Heart left ventricle (tissue), 13 donors: ENCODE results near the gene SERP1.

Source experiments
- POLR2A ChIP-seq, 2 donors: fragments of 450-650 bp; IDR thresholded peaks; one replicate each; pipeline ENCODE4 v1.6.1; 2017; ENCODE audit warnings: antibody characterized with exemption in 2 of 2, mild to moderate bottlenecking in 2 of 2, moderate library complexity in 2 of 2
- TF ChIP-seq, protein P1 (sequence below), 12 donors: fragments of 200-600 bp; sonication (generic) in 4 of 12; IDR thresholded peaks; one replicate each; pipeline versions ENCODE4 v1.5.0 to v1.8.0; 2018 to 2022; ENCODE audit warnings: antibody characterized with exemption in 12 of 12, mild to moderate bottlenecking in 5 of 12
- donor health status: ischemic (EF 13 %, LVEDD 7.1; RV severe dilation, severe dysfunction).
- donor health status: DM: no; HTN: yes; CAD: no.
- donor health status: DM: no; HTN: no; CAD: no.
- donor health status: ischemic (EF 25% LVEDD 6.9; RV normal size, moderate dysfunction).
- donor health status: ischemic (EF 25% LVEDD 5.7; RV mildly dilated, moderate dysfunction).
- donor health status: ischemic (EF 35%, LVEDD 5.7; RV mildly dilated, moderate dysfunction).
- donor health status: nonischemic (EF 11% LVEDD 7.7; RV severe dilation, severe dysfunction).
- donor health status: DM: yes; HTN: yes; CAD: no.
- donor health status: PGD.
- donor health status: ischemic (EF 29% LVEDD 5.4; RV normal size, mild dysfunction).
- donor health status: nonischemic (EF 23%, LVEDD 6.1; RV moderate dilation, normal function).

DNA sequence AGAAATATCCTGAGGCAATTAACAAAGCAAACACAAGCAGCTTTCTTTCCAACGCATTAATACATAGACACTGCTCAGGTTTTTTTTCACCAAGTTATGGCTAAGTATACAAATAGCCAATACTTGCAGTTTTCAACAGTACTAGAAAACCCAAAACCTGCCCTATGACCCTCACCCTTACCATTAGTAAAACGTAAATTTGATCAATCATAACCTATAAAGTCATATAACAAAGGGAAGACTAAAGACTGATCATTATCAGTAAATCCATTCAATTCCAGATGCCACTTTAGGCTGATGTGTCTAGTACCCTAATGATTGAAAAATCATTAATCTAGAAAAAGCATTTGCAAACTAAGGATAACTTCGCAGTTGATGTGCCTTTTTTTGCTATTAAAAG, 3.2 kb downstream of the SERP1 start:
- TF ChIP-seq, protein P1, sequence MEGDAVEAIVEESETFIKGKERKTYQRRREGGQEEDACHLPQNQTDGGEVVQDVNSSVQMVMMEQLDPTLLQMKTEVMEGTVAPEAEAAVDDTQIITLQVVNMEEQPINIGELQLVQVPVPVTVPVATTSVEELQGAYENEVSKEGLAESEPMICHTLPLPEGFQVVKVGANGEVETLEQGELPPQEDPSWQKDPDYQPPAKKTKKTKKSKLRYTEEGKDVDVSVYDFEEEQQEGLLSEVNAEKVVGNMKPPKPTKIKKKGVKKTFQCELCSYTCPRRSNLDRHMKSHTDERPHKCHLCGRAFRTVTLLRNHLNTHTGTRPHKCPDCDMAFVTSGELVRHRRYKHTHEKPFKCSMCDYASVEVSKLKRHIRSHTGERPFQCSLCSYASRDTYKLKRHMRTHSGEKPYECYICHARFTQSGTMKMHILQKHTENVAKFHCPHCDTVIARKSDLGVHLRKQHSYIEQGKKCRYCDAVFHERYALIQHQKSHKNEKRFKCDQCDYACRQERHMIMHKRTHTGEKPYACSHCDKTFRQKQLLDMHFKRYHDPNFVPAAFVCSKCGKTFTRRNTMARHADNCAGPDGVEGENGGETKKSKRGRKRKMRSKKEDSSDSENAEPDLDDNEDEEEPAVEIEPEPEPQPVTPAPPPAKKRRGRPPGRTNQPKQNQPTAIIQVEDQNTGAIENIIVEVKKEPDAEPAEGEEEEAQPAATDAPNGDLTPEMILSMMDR (IDR thresholded peaks at IDR 0.05): no peak
- TF ChIP-seq POLR2A (IDR thresholded peaks at IDR 0.05): no peak
